GM18951 (cell line): ENCODE results near the gene MLF1.

ENCODE experiments used
- POLR2A ChIP-seq: IDR thresholded peaks from 4 replicates; pipeline ENCODE4 v1.6.1; 2011; ENCODE audit warnings: mild to moderate bottlenecking; ENCODE audit not compliant: insufficient read length, insufficient read depth; ENCODE audit errors: extremely low read depth
- in situ Hi-C: fragments of 300-500 bp; cut with MboI; formaldehyde crosslinking; loops from one replicate; pipeline ENCODE4 v1.12.0; 2022; ENCODE audit warnings: low sequenced_read_pairs, mixed read lengths, inconsistent platforms; ENCODE audit not compliant: unreplicated experiment

MLF1 gene

GRCh38 chr3:158560979-158561378 lies 10.0 kb upstream of the MLF1 start:
- TF ChIP-seq POLR2A: no peak
- in situ Hi-C loops: no loop called here

GRCh38 chr3:158562674-158563073 lies 8.3 kb upstream of the MLF1 start:
- in situ Hi-C loops: no loop called here
- no peak for TF ChIP-seq POLR2A

- TF ChIP-seq POLR2A: no peak
- in situ Hi-C loops: no loop called here
These were observed 7.9 kb upstream of the MLF1 start for GRCh38 chr3:158563076-158563475.

- in situ Hi-C loops: no loop called here
- TF ChIP-seq POLR2A: no peak
These were observed 5.9 kb upstream of the MLF1 start for GRCh38 chr3:158565076-158565475.

- TF ChIP-seq POLR2A: no peak
- in situ Hi-C loops: no loop called here
These were observed 2.2 kb upstream of the MLF1 start for GRCh38 chr3:158568784-158569183.

- TF ChIP-seq POLR2A: no peak
- in situ Hi-C loops: no loop called here
These were observed 1.2 kb upstream of the MLF1 start for GRCh38 chr3:158569794-158570193.

- in situ Hi-C loops: no loop called here
- no peak for TF ChIP-seq POLR2A
These were observed 1.2 kb downstream of the MLF1 start for GRCh38 chr3:158571969-158572765.

- no peak for TF ChIP-seq POLR2A
- in situ Hi-C loops: no loop called here
These were observed 1.7 kb downstream of the MLF1 start for GRCh38 chr3:158572766-158573060.

GRCh38 chr3:158573714-158574113 lies 2.7 kb downstream of the MLF1 start:
- no peak for TF ChIP-seq POLR2A

GRCh38 chr3:158574646-158575045 lies 3.7 kb downstream of the MLF1 start:
- in situ Hi-C loops: no loop called here
- no peak for TF ChIP-seq POLR2A

More at GRCh38 chr3:158573714-158574113, 2.7 kb downstream of the MLF1 start:
- in situ Hi-C loops: no loop called here

- in situ Hi-C loops: no loop called here
- TF ChIP-seq POLR2A: no peak
These were observed 19.2 kb downstream of the MLF1 start for GRCh38 chr3:158590223-158590622.

GRCh38 chr3:158600787-158601186 lies 29.8 kb downstream of the MLF1 start:
- in situ Hi-C loops: no loop called here

GRCh38 chr3:158602227-158602626 lies 31.2 kb downstream of the MLF1 start:
- in situ Hi-C loops: no loop called here
- TF ChIP-seq POLR2A: no peak

More at GRCh38 chr3:158600787-158601186, 29.8 kb downstream of the MLF1 start:
- TF ChIP-seq POLR2A: no peak

GRCh38 chr3:158617982-158618875 lies 47.2 kb downstream of the MLF1 start:
- in situ Hi-C loops: no loop called here
- no peak for TF ChIP-seq POLR2A
